Stimulated activated CD4-positive, alpha-beta T cell treated with anti-CD3 and anti-CD28 coated beads, Interleukin-1b, Interleukin-23, amount 100 ng/mL, for 1 hour (primary cell): Measurements from ENCODE around the gene SND1.

Source experiments
- DNase-seq, 2 donors: peaks; one replicate each; pipeline ENCODE4 v3.0.0-alpha.2; 2020; ENCODE audit warnings: low read depth in 2 of 2

SND1 gene

GRCh38 chr7:127766831-127767459 is 115.0 kb downstream of the SND1 start:
- no peak for DNase-seq

GRCh38 chr7:127768241-127768640 is 116.2 kb downstream of the SND1 start:
- DNase-seq, result no peak

GRCh38 chr7:127769137-127769536 is 117.1 kb downstream of the SND1 start:
- DNase-seq, result no peak

- no peak for DNase-seq
Observed at GRCh38 chr7:127769696-127770400, 117.9 kb downstream of the SND1 start.

- no peak for DNase-seq
Observed at GRCh38 chr7:127770885-127771284, 118.9 kb downstream of the SND1 start.

- DNase-seq, result no peak
Observed at GRCh38 chr7:127771707-127772106, 119.7 kb downstream of the SND1 start.

GRCh38 chr7:127776776-127777386 is 124.9 kb downstream of the SND1 start:
- DNase-seq, result no peak

- no peak for DNase-seq
Observed at GRCh38 chr7:127780489-127780888, 128.5 kb downstream of the SND1 start.

GRCh38 chr7:127781081-127781480 is 129.1 kb downstream of the SND1 start:
- DNase-seq, result no peak

GRCh38 chr7:127782075-127782474 is 130.1 kb downstream of the SND1 start:
- DNase-seq, result no peak

- no peak for DNase-seq
Observed at GRCh38 chr7:127782654-127783559, 130.9 kb downstream of the SND1 start.

GRCh38 chr7:127786184-127786583 is 134.2 kb downstream of the SND1 start:
- no peak for DNase-seq

GRCh38 chr7:127789031-127789430 is 137.0 kb downstream of the SND1 start:
- no peak for DNase-seq

- DNase-seq, result no peak
Observed at GRCh38 chr7:127791446-127792189, 139.6 kb downstream of the SND1 start.

GRCh38 chr7:127792528-127793342 is 140.7 kb downstream of the SND1 start:
- no peak for DNase-seq

GRCh38 chr7:127793582-127793981 is 141.6 kb downstream of the SND1 start:
- DNase-seq, result no peak

GRCh38 chr7:127794136-127794535 is 142.1 kb downstream of the SND1 start:
- no peak for DNase-seq

- DNase-seq, result no peak
Observed at GRCh38 chr7:127794551-127794950, 142.6 kb downstream of the SND1 start.

- no peak for DNase-seq
Observed at GRCh38 chr7:127798023-127798422, 146.0 kb downstream of the SND1 start.

GRCh38 chr7:127798769-127799372 is 146.9 kb downstream of the SND1 start:
- DNase-seq, result no peak
